Measurements from ENCODE around the gene ICAM1.

Gene ICAM1

DNA sequence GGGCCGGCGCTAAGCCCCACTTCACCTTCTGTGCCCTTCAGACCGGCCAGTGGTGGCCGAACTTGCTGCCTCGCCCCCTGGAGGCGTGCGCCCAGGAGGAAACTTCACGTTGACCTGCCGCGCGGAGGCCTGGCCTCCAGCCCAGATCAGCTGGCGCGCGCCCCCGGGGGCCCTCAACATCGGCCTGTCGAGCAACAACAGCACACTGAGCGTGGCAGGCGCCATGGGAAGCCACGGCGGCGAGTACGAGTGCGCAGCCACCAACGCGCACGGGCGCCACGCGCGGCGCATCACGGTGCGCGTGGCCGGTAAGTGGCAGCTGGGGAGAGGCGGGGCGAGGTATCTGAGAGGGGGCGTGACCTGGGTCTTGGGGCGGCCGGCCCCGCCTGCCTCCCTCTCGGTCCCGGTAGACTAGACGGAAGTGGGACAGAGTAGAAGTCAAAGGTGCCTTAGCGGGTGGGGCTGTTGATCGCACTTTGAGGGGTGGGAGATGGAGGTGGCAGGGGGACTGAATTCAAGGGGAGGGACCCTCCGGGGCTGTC is 24.5 kb downstream of the ICAM1 start:
- peak; percentile 52 for DNase-seq

DNA sequence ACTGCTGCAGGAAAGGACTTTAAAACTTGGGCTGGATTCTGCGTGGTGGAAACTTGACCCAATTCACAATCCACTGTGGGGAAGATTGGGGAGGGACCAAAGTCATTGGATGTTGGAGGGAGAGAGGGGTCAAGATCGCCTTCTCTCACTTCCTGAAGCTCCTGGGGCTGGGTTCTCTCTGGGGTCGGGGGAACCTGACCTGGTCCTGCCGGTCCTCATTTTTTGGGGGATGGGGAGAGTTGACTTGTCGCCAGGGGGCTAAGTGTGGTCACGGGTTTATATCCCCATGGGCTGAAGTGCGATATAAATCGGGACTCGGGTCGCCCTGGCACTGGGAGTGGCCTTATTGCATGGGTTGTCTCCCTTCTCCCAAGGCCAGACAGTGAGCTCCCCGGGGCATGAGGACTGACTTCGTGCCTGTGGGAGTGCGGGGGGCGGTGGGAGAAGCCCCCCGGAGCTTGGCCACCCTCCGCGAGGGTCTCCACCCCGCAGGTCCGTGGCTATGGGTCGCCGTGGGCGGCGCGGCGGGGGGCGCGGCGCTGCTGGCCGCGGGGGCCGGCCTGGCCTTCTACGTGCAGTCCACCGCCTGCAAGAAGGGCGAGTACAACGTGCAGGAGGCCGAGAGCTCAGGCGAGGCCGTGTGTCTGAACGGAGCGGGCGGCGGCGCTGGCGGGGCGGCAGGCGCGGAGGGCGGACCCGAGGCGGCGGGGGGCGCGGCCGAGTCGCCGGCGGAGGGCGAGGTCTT is 25.1 kb downstream of the ICAM1 start:
- DNase-seq = no peak

GRCh38 chr19:10299545-10300458 is 28.9 kb downstream of the ICAM1 start:
- DNase-seq = no peak

DNA sequence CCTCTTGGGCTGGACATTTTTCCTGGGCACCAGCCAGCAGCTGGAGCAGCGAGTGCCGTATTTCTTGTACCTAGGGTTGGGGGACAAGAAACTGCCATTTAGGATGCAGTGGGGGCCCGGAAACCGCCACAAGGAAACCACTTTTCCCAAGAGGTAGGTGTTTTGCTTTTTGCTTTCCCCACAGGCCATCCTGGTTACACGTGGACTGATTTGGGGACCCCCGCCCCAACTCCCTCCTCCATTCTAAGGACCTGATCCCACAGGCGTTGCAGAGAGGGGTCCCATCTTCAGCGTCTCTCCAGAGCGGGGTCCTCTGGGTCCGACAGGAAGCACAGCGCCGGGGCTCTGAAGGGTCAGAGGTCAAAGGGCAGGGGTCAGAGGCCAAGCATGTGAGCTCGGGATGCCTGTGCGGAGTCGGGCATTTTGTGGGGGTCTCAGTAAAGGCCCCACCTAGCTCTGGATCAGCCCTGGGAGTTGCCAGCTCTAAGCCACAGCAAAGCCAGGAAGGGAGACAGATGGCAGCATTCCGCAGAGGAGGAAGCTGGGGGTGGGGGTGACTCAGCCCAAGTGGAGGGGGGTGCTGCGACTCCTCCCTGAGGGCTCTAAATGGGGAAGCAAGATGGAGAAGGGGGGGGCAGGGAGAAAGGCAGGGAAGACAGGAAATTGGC is 34.4 kb downstream of the ICAM1 start:
- no peak for DNase-seq

DNA sequence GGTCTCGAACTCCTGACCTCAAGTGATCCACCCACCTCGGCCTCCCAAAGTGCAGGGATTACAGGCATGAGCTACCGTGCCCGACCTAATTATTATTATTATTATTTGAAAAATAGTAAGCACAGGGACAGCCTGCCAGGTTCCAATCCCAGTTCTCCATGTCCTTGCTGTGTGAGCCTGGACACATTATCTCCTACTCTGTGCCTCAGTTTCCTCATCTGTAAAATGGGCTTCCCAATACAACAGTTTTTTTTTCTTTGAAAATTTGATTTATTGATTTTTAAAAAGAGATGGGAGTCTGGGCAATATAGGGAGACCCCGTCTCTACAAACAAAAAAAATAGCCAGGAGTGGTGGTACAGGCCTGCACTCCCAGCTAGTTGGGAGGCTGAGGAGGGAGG is 35.4 kb downstream of the ICAM1 start:
- DNase-seq = no peak

DNA sequence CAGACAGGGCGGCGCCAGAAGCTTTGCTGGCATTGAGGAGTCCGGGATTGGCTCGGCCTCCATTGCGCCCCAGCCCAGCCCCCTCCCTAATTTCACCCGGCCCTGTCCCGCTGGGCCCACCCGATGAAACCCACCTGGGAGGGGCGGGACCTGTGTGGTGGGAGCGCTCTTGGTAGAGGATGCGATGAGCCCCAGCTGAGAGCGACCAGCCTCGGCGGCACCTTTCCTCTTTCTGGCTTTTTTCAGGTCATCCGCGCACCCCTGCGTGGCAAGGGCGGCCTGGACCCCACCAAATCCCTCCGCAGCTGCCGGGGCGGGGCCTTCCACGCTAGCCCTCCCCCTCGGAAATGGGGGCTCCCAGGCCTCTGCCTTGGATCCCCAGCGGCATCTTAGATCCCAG is 38.5 kb downstream of the ICAM1 start, which contains the start of gene ZGLP1:
TSS of gene ZGLP1 (minus strand) at position 393 of the 400 bp plus-strand sequence.
- DNase-seq = no peak

DNA sequence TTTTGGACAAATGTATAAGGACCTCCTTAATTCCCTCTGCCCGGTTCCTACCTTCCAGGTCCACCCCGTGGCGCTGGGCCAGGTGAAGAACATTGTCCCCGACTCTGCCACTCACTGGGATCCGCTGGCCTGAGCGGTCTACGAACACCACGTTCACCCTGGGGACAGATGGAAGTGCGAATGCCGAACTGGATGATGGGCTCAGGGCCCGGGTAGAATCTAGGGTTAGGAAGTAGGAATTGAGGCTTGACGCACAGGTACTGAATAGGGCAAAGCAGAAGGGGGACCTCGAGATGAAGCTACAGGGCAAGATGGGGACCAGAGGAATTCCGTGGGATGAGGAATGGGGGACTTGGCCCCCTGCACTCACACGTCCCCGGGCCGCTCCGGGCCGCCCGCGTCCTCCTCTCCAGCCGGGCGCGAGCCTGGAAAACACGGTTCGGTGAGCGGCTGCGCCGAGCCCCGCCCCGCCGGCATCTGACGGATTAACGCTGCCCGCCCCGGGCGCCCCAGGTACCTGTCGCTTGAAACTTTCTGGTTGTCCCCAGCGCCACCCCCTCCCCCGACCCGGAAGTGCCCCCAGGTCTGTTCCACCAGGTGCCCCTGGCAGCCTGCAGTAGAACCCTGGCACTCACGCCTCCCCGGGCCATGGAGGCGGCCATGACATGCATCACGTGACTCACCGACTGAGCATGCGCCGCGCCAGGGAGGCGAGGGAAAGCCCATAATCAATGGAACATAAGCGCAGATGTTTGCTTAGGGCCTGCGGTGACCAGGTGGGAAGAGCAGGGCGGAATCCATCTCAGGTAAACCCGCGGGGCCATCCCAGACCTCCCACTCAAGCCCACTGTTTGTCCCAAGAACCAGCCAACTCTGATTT is 44.7 kb downstream of the ICAM1 start, which contains the start of gene FDX2:
TSS of gene FDX2 (minus strand) at position 681 of the 880 bp plus-strand sequence. CDS start at position 662, 19 bp downstream.
- peak; percentile 87 for DNase-seq

DNA sequence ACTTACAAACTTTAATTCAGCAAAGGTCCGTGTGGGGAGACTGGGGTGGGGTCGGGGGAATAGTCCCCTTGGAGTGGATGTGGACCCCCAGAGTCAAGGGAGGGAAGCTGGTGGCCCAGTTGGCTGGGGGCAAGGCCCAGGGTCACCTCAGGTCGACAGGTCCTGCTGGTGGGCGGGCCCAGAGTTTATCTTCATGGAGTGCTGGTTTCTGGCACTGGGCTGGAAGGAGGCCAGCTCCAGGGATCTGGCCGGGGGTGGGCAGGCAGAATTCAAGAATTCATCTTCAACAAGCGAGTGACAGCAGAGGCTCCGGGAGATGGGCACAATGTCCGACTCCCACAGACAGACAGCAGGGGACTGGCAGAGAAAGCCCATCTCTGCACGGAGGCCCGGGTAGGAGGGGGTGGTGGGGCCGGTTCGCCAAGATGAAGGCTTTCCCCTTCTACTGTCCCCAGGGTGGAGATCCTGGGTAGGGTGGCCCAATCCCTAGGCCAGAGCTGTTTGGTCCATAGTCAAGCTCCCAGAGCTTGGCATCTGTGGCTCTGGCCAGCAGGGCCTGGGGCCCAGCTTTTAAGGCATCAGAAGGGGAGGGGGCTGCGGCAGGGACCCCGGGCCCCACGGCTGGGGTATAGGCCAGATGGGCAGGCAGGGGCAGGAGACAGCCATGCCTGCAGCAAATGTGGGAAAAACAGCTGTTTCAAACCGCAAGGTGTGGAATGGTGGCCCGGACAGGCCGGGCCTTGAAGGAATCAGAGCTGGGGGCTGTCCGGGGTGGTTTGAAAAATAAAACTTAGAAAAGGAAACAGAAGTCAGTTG is 45.5 kb downstream of the ICAM1 start:
- DNase-seq = no peak

GRCh38 chr19:10317045-10317856 is 46.3 kb downstream of the ICAM1 start:
- no peak for DNase-seq

- no peak for DNase-seq
Observed at GRCh38 chr19:10317857-10318462, 47.0 kb downstream of the ICAM1 start.

DNA sequence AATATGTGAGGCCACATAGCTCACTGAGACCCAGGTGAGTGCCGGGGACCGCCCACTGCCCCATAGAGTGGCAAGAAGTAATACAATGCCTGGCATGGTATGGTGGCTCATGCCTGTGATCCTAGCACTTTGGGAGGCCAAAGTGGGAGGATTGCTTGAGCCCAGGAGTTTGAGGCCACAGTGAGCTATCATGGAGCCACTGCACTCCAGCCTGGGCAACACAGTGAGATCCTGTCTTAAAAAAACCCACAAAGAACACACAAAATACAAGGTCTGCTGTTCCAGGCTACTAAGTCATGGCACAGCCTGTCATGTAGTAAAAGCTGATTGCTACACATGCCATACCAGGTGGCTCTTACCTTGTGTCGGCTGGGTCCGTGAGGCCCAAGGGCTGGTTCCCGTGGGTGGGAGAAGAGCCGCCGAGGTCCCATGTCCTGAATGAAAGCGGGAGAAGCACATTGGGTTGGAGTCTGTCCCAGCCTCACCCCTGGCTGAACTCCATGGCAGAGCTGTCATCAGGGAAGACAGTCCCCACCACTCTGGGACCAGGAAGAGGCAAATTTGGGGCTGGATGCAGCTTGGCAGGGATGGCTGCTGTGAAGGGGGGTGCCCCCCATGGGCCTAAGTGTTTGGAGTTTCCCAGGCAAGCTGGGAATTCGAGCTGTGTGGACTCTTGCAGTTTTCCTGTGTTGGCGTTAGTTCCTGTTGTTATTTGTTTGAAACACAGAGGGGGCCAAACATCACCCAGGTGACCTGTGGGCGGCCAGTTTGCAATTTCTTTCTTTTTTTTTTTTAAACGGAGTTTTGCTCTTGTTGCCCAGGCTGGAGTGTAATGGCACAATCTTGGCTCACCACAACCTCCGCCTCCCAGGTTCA is 48.1 kb downstream of the ICAM1 start:
- DNase-seq = no peak

GRCh38 chr19:10320602-10321416 is 49.9 kb downstream of the ICAM1 start:
- no peak for DNase-seq

DNA sequence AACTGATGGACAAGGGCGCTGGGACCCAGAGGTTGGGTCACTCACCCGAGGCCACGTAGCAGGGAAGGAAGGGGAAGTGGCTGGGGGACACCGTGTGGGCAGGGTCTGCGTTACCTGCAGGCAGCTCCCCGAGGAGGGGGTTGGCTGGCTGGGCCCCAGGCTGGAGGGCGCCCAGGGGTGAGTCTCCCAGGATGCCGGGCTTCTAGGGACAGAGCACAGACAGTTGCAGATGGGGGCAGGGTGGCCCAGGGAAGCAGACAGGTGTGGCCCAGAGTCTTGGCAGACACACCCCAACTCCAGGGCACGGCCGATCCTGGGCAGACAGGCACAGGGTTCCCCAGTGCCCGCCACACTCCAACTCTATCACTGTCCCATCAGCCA is 50.5 kb downstream of the ICAM1 start:
- DNase-seq = no peak

DNA sequence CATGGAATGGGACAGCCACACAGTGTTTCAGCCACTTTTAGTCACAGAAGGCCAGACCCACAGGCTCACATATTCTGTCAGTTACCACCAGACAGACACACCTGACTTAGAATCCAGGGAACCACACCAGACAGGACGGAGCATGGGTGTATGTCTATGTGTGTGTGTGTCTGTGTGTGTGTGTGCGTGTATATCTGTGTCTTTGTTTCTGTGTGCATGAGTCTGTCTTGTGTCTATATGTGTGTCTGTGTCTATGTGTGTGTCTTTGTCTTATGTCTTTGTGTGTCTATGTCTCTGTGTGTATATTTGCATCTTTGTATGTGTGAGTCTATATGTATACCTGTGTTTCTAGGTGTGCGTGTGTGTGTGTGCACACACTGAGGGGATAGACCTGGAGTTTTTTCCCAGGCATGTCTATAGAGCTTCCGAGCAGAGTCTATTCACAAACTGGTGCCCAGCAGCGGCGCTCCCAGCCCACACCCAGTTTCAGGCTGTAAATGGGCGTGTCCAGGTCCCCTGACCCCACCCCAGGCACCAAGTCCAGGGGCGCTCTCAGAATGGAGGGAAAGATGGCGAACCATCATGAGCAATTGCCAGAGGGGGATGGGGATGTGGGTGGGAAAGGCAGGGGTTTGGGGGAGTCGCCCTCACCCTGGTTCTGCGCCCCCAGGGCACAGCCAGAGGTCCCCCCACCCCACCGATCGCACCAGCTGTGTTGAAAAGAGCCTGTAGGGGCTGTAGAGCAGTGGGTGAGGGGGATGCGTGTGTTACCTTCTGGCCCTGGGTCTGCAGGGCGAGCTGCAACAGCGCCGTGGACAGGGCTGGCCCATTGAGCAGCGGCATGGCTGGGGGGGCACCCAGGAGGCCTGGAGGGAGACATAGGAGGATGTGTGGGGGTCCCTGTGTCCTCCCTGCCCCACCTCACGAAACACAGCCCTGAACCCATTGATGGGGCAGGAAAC is 51.2 kb downstream of the ICAM1 start:
- no peak for DNase-seq

DNA sequence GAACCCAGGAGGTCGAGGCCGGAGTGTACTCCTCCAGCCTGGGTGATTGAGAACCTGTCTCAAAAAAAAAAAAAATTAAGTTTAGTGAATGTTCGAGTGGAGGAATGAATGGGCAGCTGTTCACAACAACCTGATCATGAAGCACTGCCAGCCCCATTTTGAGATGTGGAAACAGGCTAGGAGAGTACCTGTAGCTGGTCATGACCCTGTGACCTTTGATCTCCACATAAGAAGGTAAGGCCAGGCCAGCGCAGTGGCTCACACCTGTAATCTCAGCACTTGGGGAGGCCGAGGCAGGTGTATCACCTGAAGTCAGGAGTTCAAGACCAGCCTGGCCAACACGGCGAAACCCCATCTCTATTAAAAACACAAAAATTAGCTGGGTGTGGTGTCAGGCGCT is 54.8 kb downstream of the ICAM1 start:
- DNase-seq = no peak

- DNase-seq = no peak
Observed at GRCh38 chr19:10327793-10328192, 56.9 kb downstream of the ICAM1 start.
